ENCODE results near the gene KIF16B. TPM values are rescaled to one million over a fixed set of nuclear protein-coding genes. Genes with fewer than 3 reads are reported as not detected.

KIF16B gene
- total RNA-seq, 4 donors from 2014 or later: 70.5 to 169 (median 80.2) TPM

- Histone ChIP-seq H3K4me3 (no peak overlapping the region), H3K9me3 (no peaks in the 10 kb centered on the region), H3K27me3 (no peaks in the 10 kb centered on the region), H3K4me1 (peaks cover 0 to 13% (median 0%) of the 10 kb centered on the region in 4 donors), H3K27ac (no peak overlapping the region), H3K36me3 (no peaks in the 10 kb centered on the region)
- DNase-seq: no peak
- no peak for TF ChIP-seq POLR2A (IDR thresholded peaks at IDR 0.05)
- TF ChIP-seq CTCF (IDR thresholded peaks at IDR 0.05): no peak
These were observed 15.0 kb upstream of the KIF16B start for GRCh38 chr20:16588241-16588640.

- no peak for DNase-seq
- Histone ChIP-seq H3K27ac (peak overlapping the region in 2 of 4 donors; percentile 20 to 41), H3K4me1 (peaks cover 0 to 13% (median 0%) of the 10 kb centered on the region in 4 donors), H3K4me3 (no peak overlapping the region), H3K36me3 (no peaks in the 10 kb centered on the region), H3K9me3 (no peaks in the 10 kb centered on the region), H3K27me3 (no peaks in the 10 kb centered on the region)
- no peak for TF ChIP-seq POLR2A (IDR thresholded peaks at IDR 0.05)
- no peak for TF ChIP-seq CTCF (IDR thresholded peaks at IDR 0.05)
These were observed 13.8 kb upstream of the KIF16B start for GRCh38 chr20:16587066-16587465.

GRCh38 chr20:16583474-16583873 lies 10.2 kb upstream of the KIF16B start:
- no peaks in the 10 kb centered on the region for H3K36me3 ChIP-seq
- peaks cover 0 to 26% (median 0%) of the 10 kb centered on the region in 4 donors for H3K4me1 ChIP-seq
- H3K27me3 ChIP-seq: no peaks in the 10 kb centered on the region
- no peak overlapping the region for H3K27ac ChIP-seq
- TF ChIP-seq CTCF (IDR thresholded peaks at IDR 0.05) (no peak), POLR2A (IDR thresholded peaks at IDR 0.05) (no peak)
- no peak overlapping the region for H3K4me3 ChIP-seq
- no peak for DNase-seq
- no peaks in the 10 kb centered on the region for H3K9me3 ChIP-seq

GRCh38 chr20:16581241-16581640 lies 8.0 kb upstream of the KIF16B start:
- H3K36me3 ChIP-seq: no peaks in the 10 kb centered on the region
- H3K4me3 ChIP-seq: no peak overlapping the region
- no peaks in the 10 kb centered on the region for H3K9me3 ChIP-seq
- H3K27me3 ChIP-seq: no peaks in the 10 kb centered on the region
- H3K27ac ChIP-seq: peak overlapping the region in 2 of 4 donors; percentile 53 to 55
- TF ChIP-seq POLR2A (IDR thresholded peaks at IDR 0.05) (no peak), CTCF (IDR thresholded peaks at IDR 0.05) (no peak)
- H3K4me1 ChIP-seq: peaks cover 0 to 15% (median 0%) of the 10 kb centered on the region in 4 donors
- no peak for DNase-seq

GRCh38 chr20:16580620-16581019 lies 7.4 kb upstream of the KIF16B start:
- Histone ChIP-seq H3K27me3 (no peaks in the 10 kb centered on the region), H3K27ac (peak overlapping the region in 2 of 4 donors; percentile 53 to 55), H3K4me3 (no peak overlapping the region), H3K36me3 (no peaks in the 10 kb centered on the region), H3K4me1 (peaks cover 0 to 16% (median under 1%) of the 10 kb centered on the region in 4 donors), H3K9me3 (no peaks in the 10 kb centered on the region)
- TF ChIP-seq CTCF (IDR thresholded peaks at IDR 0.05) (peak in 3 of 6 experiments; percentile 20 to 36 (median 26)), POLR2A (IDR thresholded peaks at IDR 0.05) (no peak)
- DNase-seq: no peak

- H3K9me3 ChIP-seq: no peaks in the 10 kb centered on the region
- H3K4me3 ChIP-seq: no peak overlapping the region
- no peak for TF ChIP-seq CTCF (IDR thresholded peaks at IDR 0.05)
- no peak for TF ChIP-seq POLR2A (IDR thresholded peaks at IDR 0.05)
- H3K27ac ChIP-seq: peak overlapping the region in 2 of 4 donors; percentile 53 to 55
- no peaks in the 10 kb centered on the region for H3K27me3 ChIP-seq
- no peak for DNase-seq
- no peaks in the 10 kb centered on the region for H3K36me3 ChIP-seq
- H3K4me1 ChIP-seq: peaks cover 0 to 21% (median 1%) of the 10 kb centered on the region in 4 donors
These were observed 6.9 kb upstream of the KIF16B start for GRCh38 chr20:16580147-16580546.
